HG03558 (cell line): ENCODE results near the gene TXNIP.

ENCODE experiments used
- ATAC-seq: cut with Tn5 transposase; IDR thresholded peaks from one replicate; pipeline ENCODE4 v1.9.1; 2021; ENCODE audit warnings: moderate number of reproducible peaks; ENCODE audit not compliant: unreplicated experiment; ENCODE audit errors: extremely low read depth

Gene TXNIP

DNA sequence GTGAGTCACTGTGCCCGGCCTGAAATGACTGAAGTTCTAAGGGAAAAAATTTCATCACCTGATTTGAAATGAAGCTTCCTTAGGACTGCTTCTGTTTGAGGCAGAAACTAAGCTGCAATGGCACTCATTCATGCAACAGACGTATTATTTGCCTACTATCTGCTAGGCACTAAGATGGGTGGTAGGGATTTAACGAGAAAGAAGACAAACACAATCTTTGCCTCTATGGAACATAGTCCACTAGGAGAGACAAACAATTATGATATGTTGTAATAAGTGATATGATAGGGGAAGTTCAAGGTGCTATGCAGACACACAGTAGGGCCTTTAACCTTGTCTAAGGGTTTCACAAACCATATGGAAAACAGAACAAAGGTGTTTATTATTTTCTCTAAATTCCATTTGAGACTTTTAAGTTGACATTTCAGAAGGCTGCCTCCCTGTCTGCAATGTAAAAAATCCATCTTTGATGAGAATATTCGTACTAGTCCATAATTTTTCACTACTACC is 49.8 kb downstream of the TXNIP start:
- no peak for ATAC-seq

- no peak for ATAC-seq
Observed at GRCh38 chr1:145944532-145944931, 51.8 kb downstream of the TXNIP start.

GRCh38 chr1:145942871-145943270 is 53.5 kb downstream of the TXNIP start:
- no peak for ATAC-seq
